GM23338 (cell line): ENCODE data around the gene EPHA7. TPM values are rescaled to one million over a fixed set of nuclear protein-coding genes. Genes with fewer than 3 reads are reported as not detected.

Experiments
- ATAC-seq: fragments of 200-7000 bp; cut with Tn5 transposase; 3 replicates; pipeline ENCODE4 v1.9.1; 2020
- DNase-seq: peaks from one replicate; pipeline ENCODE4 v3.0.0-alpha.2; 2015; ENCODE audit warnings: low spot score
- H2AFZ ChIP-seq: fragments of 200-600 bp; sonication (generic); 2 replicates; pipeline ENCODE4 v1.8.0; 2016; ENCODE audit warnings: antibody characterized with exemption, mild to moderate bottlenecking, moderate library complexity
- H3F3A ChIP-seq: fragments of 200-600 bp; sonication (generic); replicated peaks from 2 replicates; pipeline ENCODE4 v1.8.0; 2017; ENCODE audit warnings: antibody characterized with exemption, mixed run types, low read depth
- H3K27ac ChIP-seq: fragments of 200-600 bp; sonication (generic); 2 replicates; pipeline ENCODE4 v1.6.1; 2016; ENCODE audit warnings: low read depth
- H3K27me3 ChIP-seq: fragments of 200-600 bp; sonication (generic); 2 replicates; pipeline ENCODE4 v1.8.0; 2016; ENCODE audit warnings: mild to moderate bottlenecking, mixed run types, moderate library complexity; ENCODE audit not compliant: insufficient read depth
- H3K36me3 ChIP-seq: fragments of 200-600 bp; sonication (generic); 2 replicates; pipeline ENCODE4 v1.8.0; 2016; ENCODE audit warnings: mild to moderate bottlenecking; ENCODE audit not compliant: insufficient read depth
- H3K4me1 ChIP-seq: fragments of 200-600 bp; sonication (generic); 2 replicates; pipeline ENCODE4 v1.8.0; 2016; ENCODE audit warnings: mild to moderate bottlenecking, moderate library complexity; ENCODE audit not compliant: insufficient read depth
- H3K4me2 ChIP-seq: fragments of 200-600 bp; sonication (generic); 2 replicates; pipeline ENCODE4 v1.7.1; 2017; ENCODE audit warnings: mixed run types
- H3K4me3 ChIP-seq: fragments of 200-600 bp; sonication (generic); 2 replicates; pipeline ENCODE4 v1.6.1; 2016; ENCODE audit warnings: mixed run types
- H3K79me2 ChIP-seq: fragments of 200-600 bp; sonication (generic); replicated peaks from 2 replicates; pipeline ENCODE4 v1.8.0; 2017; ENCODE audit warnings: mild to moderate bottlenecking; ENCODE audit not compliant: insufficient read depth
- H3K9me2 ChIP-seq: fragments of 200-600 bp; sonication (generic); 2 replicates; pipeline ENCODE4 v1.8.0; 2017; ENCODE audit not compliant: insufficient read depth
- H4K20me1 ChIP-seq: fragments of 200-600 bp; sonication (generic); replicated peaks from 2 replicates; pipeline ENCODE4 v1.8.0; 2017; ENCODE audit warnings: mild to moderate bottlenecking; ENCODE audit not compliant: insufficient read depth
- H3K27ac Mint-ChIP-seq: 2 replicates; pipeline ENCODE4 v1.8.0; 2020; ENCODE audit warnings: inconsistent platforms, mild to moderate bottlenecking, moderate library complexity, mixed read lengths
- H3K27me3 Mint-ChIP-seq: 3 replicates; pipeline ENCODE4 v1.8.0; 2022; ENCODE audit warnings: low read depth, mild to moderate bottlenecking, moderate library complexity, mixed read lengths, inconsistent platforms; ENCODE audit not compliant: insufficient read depth, poor library complexity
- H3K36me3 Mint-ChIP-seq: 3 replicates; pipeline ENCODE4 v1.8.0; 2021; ENCODE audit warnings: low read depth, mild to moderate bottlenecking, inconsistent platforms, moderate library complexity, mixed read lengths
- H3K4me1 Mint-ChIP-seq: 3 replicates; pipeline ENCODE4 v1.8.0; 2020; ENCODE audit warnings: mild to moderate bottlenecking, inconsistent platforms, mixed read lengths
- H3K4me3 Mint-ChIP-seq: 3 replicates; pipeline ENCODE4 v1.8.0; 2021; ENCODE audit warnings: moderate library complexity, mild to moderate bottlenecking, inconsistent platforms, mixed read lengths
- H3K9me3 Mint-ChIP-seq: 3 replicates; pipeline ENCODE4 v1.8.0; 2020; ENCODE audit warnings: moderate library complexity, mild to moderate bottlenecking, inconsistent platforms, mixed read lengths
- CTCF ChIP-seq, 2 experiments: fragments of 200-600 bp in 1 of 2; sonication (generic) in 1 of 2; conservative IDR thresholded peaks; 2 replicates each; pipeline versions ENCODE4 v1.5.1 to v1.6.1; 2016 to 2017; ENCODE audit warnings: antibody characterized with exemption in 2 of 2, low read depth in 2 of 2, mild to moderate bottlenecking in 2 of 2, moderate library complexity in 1 of 2
- EZH2 ChIP-seq: fragments of 200-600 bp; sonication (generic); IDR thresholded peaks from one replicate; pipeline ENCODE4 v1.8.0; 2017; ENCODE audit warnings: antibody characterized with exemption, mild to moderate bottlenecking, low read depth; ENCODE audit not compliant: unreplicated experiment
- EZH2phosphoT487 ChIP-seq: fragments of 200-600 bp; sonication (generic); IDR thresholded peaks from one replicate; pipeline ENCODE4 v1.8.1; 2018; ENCODE audit warnings: antibody characterized with exemption; ENCODE audit not compliant: unreplicated experiment
- JUNB ChIP-seq: IDR thresholded peaks from one replicate; pipeline ENCODE4 v1.6.1; 2016; ENCODE audit warnings: antibody characterized with exemption; ENCODE audit not compliant: unreplicated experiment
- NANOG ChIP-seq: IDR thresholded peaks from 2 replicates; pipeline ENCODE4 v1.6.1; 2016; ENCODE audit warnings: antibody characterized with exemption, borderline replicate concordance
- POLR2AphosphoS5 ChIP-seq: IDR thresholded peaks from 2 replicates; pipeline ENCODE4 v1.6.1; 2016; ENCODE audit warnings: antibody characterized with exemption, low read depth
- STAT1 ChIP-seq: IDR thresholded peaks from one replicate; pipeline ENCODE4 v1.6.1; 2016; ENCODE audit warnings: antibody characterized with exemption; ENCODE audit not compliant: unreplicated experiment
- ZNF114 ChIP-seq: fragments of 250-450 bp; sonication (Bioruptor Pico); IDR thresholded peaks from 2 replicates; pipeline ENCODE4 v1.5.0; 2020; ENCODE audit warnings: mild to moderate bottlenecking, moderate library complexity
- ZNF331 ChIP-seq: fragments of 250-450 bp; sonication (Bioruptor Pico); IDR thresholded peaks from 2 replicates; pipeline ENCODE4 v1.5.0; 2020; ENCODE audit warnings: low read depth, mild to moderate bottlenecking, moderate library complexity
- ZNF462 ChIP-seq: fragments of 250-450 bp; sonication (Bioruptor Pico); IDR thresholded peaks from 2 replicates; pipeline ENCODE4 v1.5.0; 2020; ENCODE audit warnings: mild to moderate bottlenecking, moderate library complexity
- polyA plus RNA-seq: library from polyadenylated mRNA; unstranded; fragments of >200 nt; fragmentation: Nextera tagmentation; extraction: Ambion mirVana; gene quantifications from 2 replicates; pipeline ENCODE4 v1.2.1, GENCODE V29; 2016
- total RNA-seq: library from RNA; depleted of rRNA; stranded (reverse); fragments of >200 nt; shearing (Covaris generic); gene quantifications from 2 replicates; pipeline ENCODE4 v1.2.3, GENCODE V29; 2014
- TF ChIP-seq, protein P1 (sequence below): IDR thresholded peaks from one replicate; pipeline ENCODE4 v1.6.1; 2018; ENCODE audit warnings: antibody characterized with exemption; ENCODE audit not compliant: unreplicated experiment

Gene EPHA7
- total and polyA plus RNA-seq, 2 experiments from 2014 or later = 3.3 to 7.3 TPM

- H3K4me2 ChIP-seq = no peak overlapping the region
- no peak for ATAC-seq
- no peaks in the 10 kb centered on the region for H3K27me3 Mint-ChIP-seq
- no peak overlapping the region for H3K27ac Mint-ChIP-seq
- H3K4me3 ChIP-seq = no peak overlapping the region
- H2AFZ ChIP-seq = no peak overlapping the region
- no peak for TF ChIP-seq ZNF462 (CRISPR knock-in tag)
- no peak for TF ChIP-seq ZNF331 (CRISPR knock-in tag)
- no peak for TF ChIP-seq EZH2
- no peak for TF ChIP-seq STAT1
- no peak for TF ChIP-seq EZH2phosphoT487
- TF ChIP-seq JUNB = no peak
- no peak for TF ChIP-seq ZNF114 (CRISPR knock-in tag)
- TF ChIP-seq, protein P1, sequence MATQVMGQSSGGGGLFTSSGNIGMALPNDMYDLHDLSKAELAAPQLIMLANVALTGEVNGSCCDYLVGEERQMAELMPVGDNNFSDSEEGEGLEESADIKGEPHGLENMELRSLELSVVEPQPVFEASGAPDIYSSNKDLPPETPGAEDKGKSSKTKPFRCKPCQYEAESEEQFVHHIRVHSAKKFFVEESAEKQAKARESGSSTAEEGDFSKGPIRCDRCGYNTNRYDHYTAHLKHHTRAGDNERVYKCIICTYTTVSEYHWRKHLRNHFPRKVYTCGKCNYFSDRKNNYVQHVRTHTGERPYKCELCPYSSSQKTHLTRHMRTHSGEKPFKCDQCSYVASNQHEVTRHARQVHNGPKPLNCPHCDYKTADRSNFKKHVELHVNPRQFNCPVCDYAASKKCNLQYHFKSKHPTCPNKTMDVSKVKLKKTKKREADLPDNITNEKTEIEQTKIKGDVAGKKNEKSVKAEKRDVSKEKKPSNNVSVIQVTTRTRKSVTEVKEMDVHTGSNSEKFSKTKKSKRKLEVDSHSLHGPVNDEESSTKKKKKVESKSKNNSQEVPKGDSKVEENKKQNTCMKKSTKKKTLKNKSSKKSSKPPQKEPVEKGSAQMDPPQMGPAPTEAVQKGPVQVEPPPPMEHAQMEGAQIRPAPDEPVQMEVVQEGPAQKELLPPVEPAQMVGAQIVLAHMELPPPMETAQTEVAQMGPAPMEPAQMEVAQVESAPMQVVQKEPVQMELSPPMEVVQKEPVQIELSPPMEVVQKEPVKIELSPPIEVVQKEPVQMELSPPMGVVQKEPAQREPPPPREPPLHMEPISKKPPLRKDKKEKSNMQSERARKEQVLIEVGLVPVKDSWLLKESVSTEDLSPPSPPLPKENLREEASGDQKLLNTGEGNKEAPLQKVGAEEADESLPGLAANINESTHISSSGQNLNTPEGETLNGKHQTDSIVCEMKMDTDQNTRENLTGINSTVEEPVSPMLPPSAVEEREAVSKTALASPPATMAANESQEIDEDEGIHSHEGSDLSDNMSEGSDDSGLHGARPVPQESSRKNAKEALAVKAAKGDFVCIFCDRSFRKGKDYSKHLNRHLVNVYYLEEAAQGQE = no peak
- no peak for TF ChIP-seq NANOG
- no peak for TF ChIP-seq CTCF (conservative IDR thresholded peaks at IDR 0.05; ENCODE audit: low read depth in 2 of 2)
- TF ChIP-seq POLR2AphosphoS5 = no peak
- H3K79me2 ChIP-seq = no peaks in the 10 kb centered on the region
- H4K20me1 ChIP-seq = no peaks in the 10 kb centered on the region
- no peaks in the 10 kb centered on the region for H3K36me3 ChIP-seq
- H3K4me1 Mint-ChIP-seq = no peaks in the 10 kb centered on the region
- no peaks in the 10 kb centered on the region for H3K9me3 Mint-ChIP-seq
- no peaks in the 10 kb centered on the region for H3F3A ChIP-seq
- H3K36me3 Mint-ChIP-seq = no peaks in the 10 kb centered on the region
- no peaks in the 10 kb centered on the region for H3K4me1 ChIP-seq
- H3K9me2 ChIP-seq = no peaks in the 10 kb centered on the region
- no peaks in the 10 kb centered on the region for H3K27me3 ChIP-seq
- no peak overlapping the region for H3K4me3 Mint-ChIP-seq
- H3K27ac ChIP-seq = no peak overlapping the region
- DNase-seq = no peak
Measured at GRCh38 chr6:93366506-93366905, 52.9 kb downstream of the EPHA7 start.
